Dermis blood vessel endothelial cell (primary cell): ENCODE results near the gene RPS21. TPM values are rescaled to one million over a fixed set of nuclear protein-coding genes. Genes with fewer than 3 reads are reported as not detected.
"Not testable (repeated sequence)": the region's sequence is repeated elsewhere in the genome, so short reads cannot be mapped to it uniquely, and the experiment has no call there.

Experiments
- DNase-seq: peaks from one replicate; pipeline ENCODE4 v3.0.0; 2010
- total RNA-seq: library from RNA; depleted of rRNA; stranded (reverse); fragments of >200 nt; gene quantifications from 2 replicates; pipeline ENCODE4 v1.2.3, GENCODE V29; 2014

The RPS21 gene
- total RNA-seq, 1 donor from 2014 or later, result 1,095 TPM

GRCh38 chr20:62365814-62366369, 21.0 kb upstream of the RPS21 start:
- peak; percentile 49 for DNase-seq

- DNase-seq, result peak; percentile 34
Observed at GRCh38 chr20:62366370-62367135, 20.4 kb upstream of the RPS21 start.

- peak; percentile 49 for DNase-seq
Observed at GRCh38 chr20:62367136-62367632, 19.7 kb upstream of the RPS21 start, which contains the start of gene LAMA5. Gene LAMA5 (minus strand): TSS chr20:62367312. CDS start chr20:62367245, 67 bp downstream.

DNA sequence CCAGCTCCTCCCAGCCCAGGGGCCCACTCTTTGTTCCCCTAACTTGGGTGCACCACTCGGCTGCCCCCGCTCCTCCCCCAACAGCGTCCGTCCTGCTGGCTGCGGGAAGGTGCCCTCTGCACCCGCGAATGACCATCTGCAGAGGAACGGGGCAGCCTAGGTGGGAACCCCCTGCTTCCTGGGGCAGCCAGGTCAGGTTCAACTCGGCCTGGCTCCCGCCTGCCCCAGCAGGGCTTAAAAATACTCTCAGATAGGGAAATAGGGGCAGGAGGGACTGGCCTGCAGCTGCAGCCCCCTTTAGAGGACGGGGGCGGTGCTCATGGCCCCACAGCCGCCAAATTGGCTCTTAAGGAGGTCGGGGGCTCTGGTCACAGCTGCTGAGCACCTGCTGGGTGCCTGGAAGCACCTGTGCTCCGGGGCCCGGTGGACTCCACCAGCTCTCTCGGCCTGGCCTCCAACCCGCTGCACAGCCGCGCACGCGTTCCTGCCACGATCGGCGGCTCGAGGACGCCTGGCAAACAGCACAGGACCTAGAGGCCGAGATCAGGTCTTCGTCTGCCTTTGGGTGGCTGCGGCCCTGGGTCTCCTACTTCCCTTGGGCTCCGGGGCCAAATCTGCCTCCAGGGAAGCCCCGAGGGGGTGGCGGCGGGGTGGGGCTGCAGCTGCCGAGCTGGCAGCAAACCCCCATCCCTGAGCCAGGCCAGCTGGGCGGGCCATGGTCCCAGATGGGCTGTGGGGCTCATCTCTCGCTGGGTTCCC, 19.1 kb upstream of the RPS21 start:
- peak; percentile 49 for DNase-seq

DNA sequence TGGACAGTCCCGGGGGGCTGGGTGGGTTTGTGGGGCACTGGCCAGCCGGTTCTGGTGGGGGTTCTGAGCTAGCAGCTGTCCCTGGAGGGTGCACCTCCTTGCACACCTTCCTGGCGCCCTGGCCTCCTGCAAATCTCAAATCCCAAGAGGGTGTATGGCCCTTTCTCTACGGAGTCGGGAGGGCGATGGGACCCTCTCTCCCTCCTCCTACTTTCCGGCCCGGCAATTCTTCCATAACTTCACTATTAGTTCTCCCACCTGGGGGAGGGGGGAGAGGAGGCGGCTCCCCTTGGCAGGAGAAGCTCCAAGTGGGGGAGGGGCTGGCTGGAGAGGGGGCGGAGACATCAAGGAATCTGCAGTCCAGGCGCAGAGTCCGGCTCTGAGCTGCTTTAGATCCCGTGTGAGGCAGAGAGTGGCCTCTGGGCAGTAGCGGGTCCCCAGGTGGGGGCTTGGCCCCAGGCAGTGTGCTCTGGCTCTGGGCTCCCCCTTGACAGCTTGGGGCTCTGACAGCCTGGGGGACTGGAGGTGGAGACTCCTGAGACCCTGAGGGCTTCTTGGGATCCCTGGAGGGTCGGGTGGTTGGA, 18.4 kb upstream of the RPS21 start:
- peak; percentile 41 for DNase-seq

- DNase-seq, result peak; percentile 67
Observed at GRCh38 chr20:62368976-62369814, 17.7 kb upstream of the RPS21 start.

DNA sequence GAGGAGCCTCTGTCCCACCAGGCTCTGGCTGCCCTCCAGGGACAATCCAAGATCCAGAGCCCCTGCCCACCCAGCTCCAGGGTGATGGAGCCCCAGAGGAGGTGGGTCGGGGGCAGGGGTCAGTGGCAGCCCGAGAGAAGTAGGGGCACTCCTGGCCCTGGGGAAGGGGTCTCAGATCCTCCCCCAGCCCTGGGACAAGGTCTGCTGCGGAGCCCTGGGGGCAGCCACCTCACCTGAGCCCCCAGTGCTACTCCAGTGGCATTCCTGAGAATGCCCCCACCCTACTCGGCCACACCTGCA, 17.1 kb upstream of the RPS21 start:
- DNase-seq, result no peak

- no peak for DNase-seq
Observed at GRCh38 chr20:62370115-62370806, 16.6 kb upstream of the RPS21 start.

- DNase-seq, result no peak
Observed at GRCh38 chr20:62370807-62371587, 15.9 kb upstream of the RPS21 start.

- DNase-seq, result no peak
Observed at GRCh38 chr20:62371588-62372041, 15.3 kb upstream of the RPS21 start.

DNA sequence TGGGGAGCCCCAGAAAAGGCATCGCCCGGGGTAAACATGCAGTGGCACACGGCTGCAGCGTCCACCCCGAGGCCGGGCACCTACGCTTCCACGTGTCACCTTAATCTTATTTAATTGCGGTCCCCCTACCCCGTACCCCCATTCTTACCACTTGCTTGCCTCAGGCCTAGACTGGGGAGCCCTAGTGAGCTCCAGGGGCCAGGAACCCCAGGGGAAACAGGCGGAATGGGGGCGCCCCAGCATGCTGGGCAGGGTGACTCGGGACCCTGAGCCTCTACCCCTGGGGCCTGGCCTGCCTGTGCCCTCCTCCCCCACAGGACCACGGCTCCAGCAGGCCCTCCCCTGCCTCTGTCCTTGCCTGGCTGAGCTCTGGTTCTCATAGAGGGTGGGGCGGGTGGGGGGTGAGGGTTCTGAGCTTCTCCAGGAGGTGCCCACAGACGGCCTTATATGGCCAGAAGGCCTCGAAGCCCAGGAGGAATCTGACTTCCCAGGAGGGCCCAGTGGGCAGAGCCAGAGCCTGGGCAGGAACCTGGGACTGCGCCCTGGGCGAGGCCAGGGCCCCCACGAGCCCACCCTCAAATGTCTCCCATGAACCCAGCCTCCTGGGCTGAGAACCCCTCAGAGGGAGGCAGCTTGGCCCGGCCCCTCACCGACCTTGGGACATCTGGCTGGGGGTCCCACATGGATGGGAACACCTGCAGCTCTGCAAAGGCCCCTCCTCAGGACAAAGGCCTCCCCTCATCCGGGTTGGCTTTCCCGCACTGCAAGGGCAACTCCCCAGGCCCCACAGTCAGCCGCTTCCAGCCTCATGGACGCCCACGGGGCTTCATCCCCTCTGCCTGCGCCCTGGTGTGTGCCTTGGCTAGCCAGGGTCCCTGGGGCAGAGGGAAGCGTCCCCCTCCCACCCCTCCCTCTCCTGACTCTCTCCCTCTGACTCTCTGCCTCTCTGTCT, 14.6 kb upstream of the RPS21 start:
- no peak for DNase-seq

GRCh38 chr20:62373631-62374179, 13.2 kb upstream of the RPS21 start:
- not testable (repeated sequence) for DNase-seq

GRCh38 chr20:62374331-62375152, 12.4 kb upstream of the RPS21 start:
- no peak for DNase-seq

DNA sequence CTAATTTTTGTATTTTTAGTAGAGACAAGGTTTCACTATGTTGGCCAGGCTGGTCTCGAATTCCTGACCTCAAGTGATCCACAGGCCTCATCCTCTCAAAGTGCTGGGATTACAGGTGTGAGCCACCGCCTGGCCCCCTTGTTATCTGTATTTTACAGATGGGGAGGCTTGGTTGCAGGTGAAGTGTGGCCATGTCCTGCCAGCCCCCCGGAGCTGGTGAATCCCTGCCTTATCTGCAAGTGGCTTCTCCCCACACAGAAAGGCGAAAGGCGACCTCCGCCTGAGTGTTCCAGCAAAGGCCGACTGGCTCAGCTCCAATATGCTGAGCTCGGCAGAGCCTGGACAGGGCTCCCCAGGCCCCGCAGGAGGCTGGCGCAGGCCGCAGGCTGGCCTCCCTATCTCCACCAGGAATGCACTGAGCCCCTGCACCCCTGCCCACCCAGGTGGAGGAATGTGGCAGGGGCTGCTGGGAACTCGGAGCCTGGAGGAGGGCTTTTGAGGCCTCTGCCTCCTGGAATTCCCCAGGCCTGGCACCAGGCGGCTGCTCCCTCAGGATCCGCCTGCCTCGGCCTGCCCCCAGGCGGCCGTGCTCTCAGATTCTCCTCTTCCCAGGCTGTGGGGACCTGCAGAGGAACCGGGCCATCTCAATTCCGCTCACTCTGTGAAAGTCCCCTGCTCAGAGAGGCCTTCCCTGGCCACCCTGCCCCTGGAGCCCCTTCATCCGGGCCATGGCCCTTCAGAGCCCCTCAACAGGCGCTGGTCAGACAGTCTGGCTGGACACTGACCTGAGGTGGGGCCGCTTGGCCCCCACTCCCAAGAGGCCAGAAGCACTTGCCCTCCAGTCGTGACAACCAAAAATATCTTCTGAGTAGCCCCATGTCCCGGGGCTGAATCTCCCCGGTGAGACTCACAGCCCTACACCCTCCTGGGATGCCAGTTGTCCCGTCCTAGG, 10.5 kb upstream of the RPS21 start:
- DNase-seq, result no peak

GRCh38 chr20:62377064-62377461, 9.8 kb upstream of the RPS21 start:
- DNase-seq, result no peak

- no peak for DNase-seq
Observed at GRCh38 chr20:62377615-62378178, 9.2 kb upstream of the RPS21 start.

DNA sequence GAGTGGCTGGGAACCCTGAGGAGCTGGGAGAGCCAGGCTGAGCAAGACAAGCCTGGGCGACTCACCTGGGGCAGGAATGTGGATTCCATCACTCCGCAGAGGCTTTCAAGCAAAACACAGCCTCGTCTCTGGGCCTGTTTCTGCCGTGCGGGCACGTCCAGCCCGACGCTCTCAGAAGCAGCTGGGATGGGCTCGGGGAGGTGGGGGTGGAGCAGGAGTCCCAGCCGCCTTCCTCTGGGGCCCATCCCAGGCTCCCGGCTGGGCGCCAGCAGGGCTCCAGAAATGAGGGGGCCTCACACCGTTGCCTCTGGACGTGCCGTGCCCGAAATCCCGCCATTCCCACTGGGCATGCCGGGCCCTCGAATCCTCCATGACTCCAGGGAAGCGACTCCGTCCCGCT, 8.7 kb upstream of the RPS21 start:
- DNase-seq, result no peak
